ENCODE measurements around the gene CAPZB.

CAPZB gene

DNA sequence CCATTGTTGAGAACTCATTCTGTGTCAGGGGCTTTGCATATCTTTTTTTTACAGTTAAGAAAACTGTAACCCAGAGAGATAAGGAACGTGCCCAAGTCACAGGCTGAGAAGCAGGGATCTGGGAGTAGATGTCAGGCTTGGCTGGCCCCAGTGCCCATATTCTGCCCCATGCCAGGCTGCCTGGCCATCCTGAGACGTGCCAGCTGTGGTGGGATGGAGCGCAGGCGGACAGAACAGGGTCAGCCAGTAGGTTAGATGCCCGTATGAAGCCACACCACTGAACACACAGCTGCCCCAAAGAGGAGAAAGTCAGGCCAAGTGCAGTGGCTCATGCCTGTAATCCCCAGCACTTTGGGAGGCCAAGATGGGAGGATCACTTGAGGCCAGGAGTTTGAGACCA is 117.3 kb downstream of the CAPZB start:
- Histone ChIP-seq H3K27me3 (ENCODE audit: low read length) (no peaks in the 10 kb centered on the region), H4K20me1 (ENCODE audit: low read depth, low read length) (no peaks in the 10 kb centered on the region), H3K36me3 (ENCODE audit: low read length) (no peaks in the 10 kb centered on the region), H3K9me2 (replicated peaks; ENCODE audit: insufficient read depth, low read length) (no peaks in the 10 kb centered on the region), H3K4me2 (ENCODE audit: low read depth, low read length, poor library complexity, severe bottlenecking) (no peak overlapping the region), H3K4me3 (ENCODE audit: insufficient read depth, low read length, poor library complexity, severe bottlenecking) (no peak overlapping the region), H2AFZ (ENCODE audit: low read depth, low read length, severe bottlenecking) (no peak overlapping the region), H3K79me2 (ENCODE audit: insufficient read depth, low read length) (0 out of 2 replicates have a peak, but pooled peaks cover 6% of the 10 kb centered on the region), H3K27ac (ENCODE audit: low read depth, low read length) (no peak overlapping the region), H3K9ac (ENCODE audit: low read length) (no peak overlapping the region), H3K9me3 (ENCODE audit: insufficient read depth, low read length) (no peaks in the 10 kb centered on the region), H3F3A (ENCODE audit: insufficient read depth) (no peaks in the 10 kb centered on the region)
- TF ChIP-seq EZH2phosphoT487 (conservative IDR thresholded peaks at IDR 0.05; ENCODE audit: low read length): no peak
- no peak for TF ChIP-seq CTCF (IDR thresholded peaks at IDR 0.05; ENCODE audit: insufficient read depth, low read length, poor library complexity, severe bottlenecking)

DNA sequence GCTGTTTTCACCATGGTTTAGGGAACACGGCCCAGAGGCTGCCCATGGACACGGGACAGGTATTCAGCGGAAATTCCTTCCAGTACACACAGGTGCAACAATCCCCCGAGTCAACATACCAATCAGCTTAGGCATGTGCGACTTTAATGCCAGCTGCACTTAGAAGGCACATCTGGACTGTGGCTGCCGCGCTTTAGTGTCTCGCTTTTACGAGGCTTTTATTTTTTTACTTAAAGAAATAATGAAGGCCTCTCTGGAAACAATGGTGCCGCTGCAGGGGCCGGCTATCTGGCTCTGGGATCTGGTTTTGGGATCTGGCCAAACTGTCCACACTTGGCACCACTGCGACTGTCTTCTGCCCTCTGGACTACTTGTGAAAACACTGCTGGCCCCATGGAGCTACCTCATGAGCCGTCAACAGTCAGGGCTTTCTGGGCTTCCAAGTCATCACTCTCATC is 117.7 kb downstream of the CAPZB start:
- no peaks in the 10 kb centered on the region for H3K36me3 ChIP-seq (ENCODE audit: low read length)
- 0 out of 2 replicates have a peak, but pooled peaks cover 6% of the 10 kb centered on the region for H3K79me2 ChIP-seq (ENCODE audit: insufficient read depth, low read length)
- H3K9me2 ChIP-seq (replicated peaks; ENCODE audit: insufficient read depth, low read length): no peaks in the 10 kb centered on the region
- no peak overlapping the region for H3K27ac ChIP-seq (ENCODE audit: low read depth, low read length)
- H3K9me3 ChIP-seq (ENCODE audit: insufficient read depth, low read length): no peaks in the 10 kb centered on the region
- H3K4me2 ChIP-seq (ENCODE audit: low read depth, low read length, poor library complexity, severe bottlenecking): no peak overlapping the region
- H2AFZ ChIP-seq (ENCODE audit: low read depth, low read length, severe bottlenecking): no peak overlapping the region
- H3F3A ChIP-seq (ENCODE audit: insufficient read depth): no peaks in the 10 kb centered on the region
- no peaks in the 10 kb centered on the region for H3K27me3 ChIP-seq (ENCODE audit: low read length)
- TF ChIP-seq EZH2phosphoT487 (conservative IDR thresholded peaks at IDR 0.05; ENCODE audit: low read length): no peak
- TF ChIP-seq CTCF (IDR thresholded peaks at IDR 0.05; ENCODE audit: insufficient read depth, low read length, poor library complexity, severe bottlenecking): no peak
- no peak overlapping the region for H3K9ac ChIP-seq (ENCODE audit: low read length)
- H4K20me1 ChIP-seq (ENCODE audit: low read depth, low read length): no peaks in the 10 kb centered on the region
- no peak overlapping the region for H3K4me3 ChIP-seq (ENCODE audit: insufficient read depth, low read length, poor library complexity, severe bottlenecking)

DNA sequence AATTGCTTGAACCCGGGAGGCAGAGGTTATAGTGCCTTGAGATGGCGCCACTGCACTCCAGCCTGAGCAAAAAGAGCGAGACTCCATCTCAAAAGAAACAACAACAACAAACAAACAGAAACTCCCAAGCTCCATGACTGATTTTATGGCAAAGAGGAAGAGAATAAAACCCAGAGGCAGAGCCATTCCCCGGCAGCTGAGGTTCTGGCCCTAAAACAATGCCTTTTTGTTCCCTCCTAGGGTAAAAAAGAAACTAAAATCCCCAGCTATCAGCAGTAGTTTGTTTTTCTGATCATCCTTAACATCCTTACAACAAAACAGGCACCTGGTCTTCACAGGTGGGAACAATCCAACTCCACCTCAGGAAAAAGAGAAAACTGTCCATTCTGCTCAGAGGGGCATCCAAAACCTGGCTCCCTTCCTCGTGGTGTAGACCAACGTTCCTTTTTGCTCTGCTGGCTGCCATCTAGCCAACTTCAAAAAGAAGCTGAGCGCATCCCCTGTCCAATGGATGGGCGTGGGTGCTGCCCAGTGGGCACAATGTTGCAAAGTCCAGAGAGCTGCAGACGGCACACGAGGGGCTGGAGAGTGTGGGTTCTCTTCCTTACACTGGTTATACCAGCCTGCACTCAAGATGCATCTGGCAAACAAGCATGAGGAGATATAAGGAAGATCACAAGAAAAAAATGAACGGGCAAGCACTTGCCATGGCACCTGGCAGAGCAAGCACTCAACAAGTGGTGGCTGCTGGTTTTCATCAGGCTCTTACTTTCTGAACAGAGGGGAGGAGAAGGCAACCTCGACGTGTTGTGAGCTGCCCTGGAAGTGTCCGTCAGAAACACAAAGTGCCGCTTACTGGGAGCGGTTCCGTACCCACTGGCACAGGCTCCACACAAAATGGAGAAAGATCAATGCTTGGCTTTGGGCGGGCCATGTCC is 118.5 kb downstream of the CAPZB start:
- Histone ChIP-seq H3K9me3 (ENCODE audit: insufficient read depth, low read length) (no peaks in the 10 kb centered on the region), H3F3A (ENCODE audit: insufficient read depth) (no peaks in the 10 kb centered on the region), H3K27me3 (ENCODE audit: low read length) (no peaks in the 10 kb centered on the region), H2AFZ (ENCODE audit: low read depth, low read length, severe bottlenecking) (no peak overlapping the region), H3K36me3 (ENCODE audit: low read length) (no peaks in the 10 kb centered on the region), H3K9ac (ENCODE audit: low read length) (no peak overlapping the region), H3K9me2 (replicated peaks; ENCODE audit: insufficient read depth, low read length) (no peaks in the 10 kb centered on the region), H4K20me1 (ENCODE audit: low read depth, low read length) (no peaks in the 10 kb centered on the region), H3K4me3 (ENCODE audit: insufficient read depth, low read length, poor library complexity, severe bottlenecking) (no peak overlapping the region), H3K27ac (ENCODE audit: low read depth, low read length) (no peak overlapping the region), H3K4me2 (ENCODE audit: low read depth, low read length, poor library complexity, severe bottlenecking) (no peak overlapping the region), H3K79me2 (ENCODE audit: insufficient read depth, low read length) (0 out of 2 replicates have a peak, but pooled peaks cover 6% of the 10 kb centered on the region)
- TF ChIP-seq EZH2phosphoT487 (conservative IDR thresholded peaks at IDR 0.05; ENCODE audit: low read length): no peak
- TF ChIP-seq CTCF (IDR thresholded peaks at IDR 0.05; ENCODE audit: insufficient read depth, low read length, poor library complexity, severe bottlenecking): no peak
